22Rv1 (cell line): ENCODE measurements around the gene LRRC8A.

ENCODE experiments used
- H3K27ac ChIP-seq: fragments of 450-650 bp; 2 replicates; pipeline ENCODE4 v1.5.1; 2017
- CTCF ChIP-seq: fragments of 450-650 bp; IDR thresholded peaks from 2 replicates; pipeline ENCODE4 v1.5.1; 2017; ENCODE audit warnings: mild to moderate bottlenecking
- ZFX ChIP-seq: fragments of 450-650 bp; IDR thresholded peaks from 2 replicates; pipeline ENCODE4 v1.6.1; 2017; ENCODE audit warnings: antibody characterized with exemption, borderline replicate concordance

Gene LRRC8A

DNA sequence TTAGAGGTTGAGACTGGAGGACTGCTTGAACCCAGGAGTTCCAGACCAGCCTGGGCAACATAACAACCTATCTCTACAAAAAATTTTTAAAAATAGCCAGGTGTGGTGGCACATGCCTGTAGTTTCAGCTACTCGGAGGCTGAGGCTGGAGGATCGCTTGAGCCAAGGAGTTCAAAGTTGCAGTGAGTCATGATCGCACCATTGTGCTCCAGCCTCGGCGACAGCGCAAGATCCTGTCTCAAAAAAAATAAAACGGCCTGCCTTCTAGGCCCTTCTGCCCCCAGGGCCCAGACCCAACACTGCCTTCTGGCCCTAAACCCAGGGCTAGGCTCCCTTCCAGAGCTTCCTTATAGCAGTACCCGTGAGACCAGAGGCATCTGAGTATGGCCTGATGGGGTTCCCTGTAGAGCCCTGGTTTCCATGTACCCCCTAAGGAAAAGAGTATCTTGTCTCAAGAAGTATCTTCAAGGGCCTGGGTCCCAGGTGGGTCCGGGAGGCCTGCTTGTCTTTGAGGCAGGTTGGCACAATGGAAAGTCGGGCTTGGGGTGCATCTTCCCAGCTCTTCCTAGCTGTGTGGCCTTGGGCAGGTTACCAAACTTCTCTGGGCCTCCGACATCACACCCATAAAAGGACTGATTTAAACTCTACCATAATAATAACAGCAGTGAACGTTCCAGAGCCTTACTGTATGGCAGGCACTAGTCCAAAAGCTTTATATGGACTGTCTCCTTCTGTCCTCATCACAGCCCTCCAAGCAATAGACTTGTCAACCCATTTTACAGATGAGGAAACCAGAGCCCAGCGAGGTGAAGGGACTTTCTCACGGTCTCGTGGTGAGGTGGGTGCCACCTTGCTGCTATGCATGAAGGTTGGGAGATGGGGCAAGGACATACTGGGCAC is 9.6 kb downstream of the LRRC8A start:
- TF ChIP-seq CTCF: no peak
- no peak for TF ChIP-seq ZFX
- peak overlapping the region; percentile 93 for H3K27ac ChIP-seq

DNA sequence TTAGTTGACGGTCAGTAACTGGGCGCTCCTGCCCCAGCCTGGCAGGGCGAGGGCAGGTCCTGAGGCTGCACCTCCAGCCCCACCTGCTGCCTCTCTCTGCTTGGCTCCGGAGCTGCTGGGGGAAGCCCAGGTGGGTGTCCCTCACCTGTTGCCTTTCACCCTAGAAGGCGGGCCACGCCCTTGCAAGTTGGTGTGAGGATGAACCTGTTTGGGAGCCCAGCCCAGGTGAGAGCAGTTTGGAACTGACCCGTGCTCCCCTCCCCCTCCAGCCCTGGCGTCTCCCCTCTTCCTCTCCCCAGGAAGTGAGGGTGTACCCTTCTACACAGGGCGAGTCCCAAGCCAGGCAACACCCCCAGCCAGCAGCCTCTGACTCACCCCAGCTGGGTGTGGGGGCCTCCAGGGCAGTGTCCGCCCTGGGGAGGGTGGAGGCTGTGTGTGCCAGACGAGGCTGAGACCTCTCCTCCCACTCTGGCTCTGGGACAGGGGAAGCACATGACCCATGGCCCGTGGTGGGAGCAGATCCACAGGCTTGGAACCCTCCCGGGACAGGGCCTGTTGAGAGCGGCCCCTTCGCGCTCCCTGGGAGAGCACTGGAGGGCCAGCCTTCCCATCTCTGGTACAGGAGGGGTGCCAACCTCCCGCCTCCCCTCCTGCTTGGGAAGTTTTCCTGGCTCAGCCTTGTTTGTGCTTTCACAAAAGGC is 10.4 kb downstream of the LRRC8A start:
- TF ChIP-seq ZFX (no peak), CTCF (no peak)
- H3K27ac ChIP-seq: peak overlapping the region; percentile 93

GRCh38 chr9:128893354-128893753 is 11.4 kb downstream of the LRRC8A start:
- TF ChIP-seq ZFX (no peak), CTCF (no peak)
- H3K27ac ChIP-seq: peak overlapping the region; percentile 93

DNA sequence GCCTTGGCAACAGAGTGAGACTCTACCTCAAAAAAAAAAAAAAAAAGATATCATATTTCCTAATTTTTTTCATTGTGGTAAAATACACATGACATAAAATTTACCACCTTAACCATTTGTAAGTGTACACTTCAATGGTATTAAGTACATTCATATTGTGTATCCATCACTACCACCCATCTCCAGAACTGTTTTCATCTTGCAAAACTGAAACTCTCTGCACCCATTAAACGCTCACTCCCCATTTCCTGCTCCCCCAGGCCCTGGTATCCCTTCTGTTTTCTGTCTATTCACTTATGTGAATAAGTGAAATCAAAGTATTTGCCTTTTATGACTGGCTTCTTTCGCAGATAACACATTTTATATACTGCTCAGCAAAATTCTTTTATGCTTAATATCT is 12.8 kb downstream of the LRRC8A start:
- no peak for TF ChIP-seq CTCF
- TF ChIP-seq ZFX: no peak
- H3K27ac ChIP-seq: peak overlapping the region; percentile 93

DNA sequence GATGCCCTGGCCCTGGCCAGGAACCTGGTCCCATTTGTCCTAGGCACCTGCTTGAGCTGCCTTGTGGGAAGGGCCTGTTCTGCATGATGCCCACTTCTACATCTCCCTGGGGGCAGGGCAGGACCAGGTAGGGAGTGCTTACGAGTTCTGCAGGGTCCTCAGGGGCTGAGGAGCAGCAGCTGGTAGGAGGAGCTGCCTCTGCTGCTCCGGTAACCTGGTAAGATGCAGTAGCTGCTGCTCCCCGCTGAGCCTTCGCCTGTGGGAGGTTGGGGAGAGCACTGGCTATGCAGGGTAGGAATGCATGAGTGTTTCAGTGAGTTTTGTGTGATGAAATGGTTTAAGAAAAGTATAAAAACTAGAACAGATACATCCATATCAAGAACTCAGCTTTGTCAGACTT is 13.6 kb downstream of the LRRC8A start:
- H3K27ac ChIP-seq: peak overlapping the region; percentile 93
- no peak for TF ChIP-seq ZFX
- TF ChIP-seq CTCF: no peak

DNA sequence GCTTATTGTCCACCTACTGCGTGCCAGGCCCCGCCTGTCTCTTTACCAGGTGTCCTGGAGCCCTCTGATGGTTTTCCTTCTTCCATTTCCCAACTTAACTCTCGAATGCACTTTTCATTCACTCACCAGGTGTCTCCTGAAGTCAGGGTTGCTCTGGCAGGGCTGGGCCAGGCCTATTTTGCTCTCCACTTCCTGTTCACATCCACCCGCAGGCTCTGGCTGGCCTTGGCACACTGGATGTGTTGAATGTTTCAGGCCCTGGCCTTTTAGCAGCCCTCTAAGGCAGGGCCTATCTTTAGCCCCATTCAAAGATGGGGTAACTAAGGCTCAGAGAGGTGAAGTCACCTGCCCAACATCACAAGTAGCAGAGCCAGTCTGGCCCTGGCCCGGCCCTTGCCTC is 16.4 kb downstream of the LRRC8A start:
- peak overlapping the region; percentile 93 for H3K27ac ChIP-seq
- TF ChIP-seq CTCF (no peak), ZFX (no peak)
